Measurements from ENCODE around the gene PATE2.

The PATE2 gene

DNA sequence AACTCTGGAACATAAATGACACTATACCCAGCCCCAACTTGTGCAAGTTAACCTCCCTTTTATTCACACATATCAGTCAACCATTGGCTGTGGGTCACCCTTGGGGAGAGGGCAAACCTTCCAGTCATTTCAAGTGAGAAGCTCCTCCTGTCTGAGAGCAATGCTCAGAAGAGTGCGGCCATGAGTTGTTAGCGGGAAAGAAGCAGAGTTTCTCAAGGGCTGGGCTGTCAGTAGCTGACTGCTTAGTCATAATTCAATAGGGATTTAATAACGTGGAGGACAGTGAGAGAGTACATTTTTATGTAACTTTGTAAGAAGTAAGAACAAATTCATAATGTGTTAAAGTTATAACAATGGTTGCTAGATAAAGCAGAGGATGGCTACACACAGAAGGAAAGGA is 5.1 kb downstream of the PATE2 start:
- H3K4me1 ChIP-seq (ENCODE audit: control insufficient read depth, low read length), result no peaks in the 10 kb centered on the region
- H4K20me1 ChIP-seq (ENCODE audit: control insufficient read depth, insufficient read depth, low read depth, low read length), result no peaks in the 10 kb centered on the region
- no peak overlapping the region for H3K4me2 ChIP-seq (ENCODE audit: low read length)
- H3K9me2 ChIP-seq (replicated peaks; ENCODE audit: control insufficient read depth, low read length), result no peaks in the 10 kb centered on the region
- no peak overlapping the region for H3K27ac ChIP-seq (ENCODE audit: low read depth, low read length)
- H3K4me3 ChIP-seq (ENCODE audit: low read length), result no peak overlapping the region
- no peaks in the 10 kb centered on the region for H3F3A ChIP-seq (ENCODE audit: control insufficient read depth, insufficient read depth)
- H3K27me3 ChIP-seq (ENCODE audit: control insufficient read depth, low read length), result peaks cover 2% of the 10 kb centered on the region
- no peaks in the 10 kb centered on the region for H3K79me2 ChIP-seq (ENCODE audit: control insufficient read depth, low read length)
- no peaks in the 10 kb centered on the region for H3K9me3 ChIP-seq (ENCODE audit: control insufficient read depth, insufficient read depth, low read length)
- H3K36me3 ChIP-seq (ENCODE audit: control insufficient read depth, low read length), result no peaks in the 10 kb centered on the region
- TF ChIP-seq, protein P1, sequence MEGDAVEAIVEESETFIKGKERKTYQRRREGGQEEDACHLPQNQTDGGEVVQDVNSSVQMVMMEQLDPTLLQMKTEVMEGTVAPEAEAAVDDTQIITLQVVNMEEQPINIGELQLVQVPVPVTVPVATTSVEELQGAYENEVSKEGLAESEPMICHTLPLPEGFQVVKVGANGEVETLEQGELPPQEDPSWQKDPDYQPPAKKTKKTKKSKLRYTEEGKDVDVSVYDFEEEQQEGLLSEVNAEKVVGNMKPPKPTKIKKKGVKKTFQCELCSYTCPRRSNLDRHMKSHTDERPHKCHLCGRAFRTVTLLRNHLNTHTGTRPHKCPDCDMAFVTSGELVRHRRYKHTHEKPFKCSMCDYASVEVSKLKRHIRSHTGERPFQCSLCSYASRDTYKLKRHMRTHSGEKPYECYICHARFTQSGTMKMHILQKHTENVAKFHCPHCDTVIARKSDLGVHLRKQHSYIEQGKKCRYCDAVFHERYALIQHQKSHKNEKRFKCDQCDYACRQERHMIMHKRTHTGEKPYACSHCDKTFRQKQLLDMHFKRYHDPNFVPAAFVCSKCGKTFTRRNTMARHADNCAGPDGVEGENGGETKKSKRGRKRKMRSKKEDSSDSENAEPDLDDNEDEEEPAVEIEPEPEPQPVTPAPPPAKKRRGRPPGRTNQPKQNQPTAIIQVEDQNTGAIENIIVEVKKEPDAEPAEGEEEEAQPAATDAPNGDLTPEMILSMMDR (IDR thresholded peaks at IDR 0.05; ENCODE audit: low read depth, low read length, poor library complexity, severe bottlenecking), result no peak
- TF ChIP-seq EZH2phosphoT487 (IDR thresholded peaks at IDR 0.05; ENCODE audit: borderline replicate concordance, low read length), result no peak

DNA sequence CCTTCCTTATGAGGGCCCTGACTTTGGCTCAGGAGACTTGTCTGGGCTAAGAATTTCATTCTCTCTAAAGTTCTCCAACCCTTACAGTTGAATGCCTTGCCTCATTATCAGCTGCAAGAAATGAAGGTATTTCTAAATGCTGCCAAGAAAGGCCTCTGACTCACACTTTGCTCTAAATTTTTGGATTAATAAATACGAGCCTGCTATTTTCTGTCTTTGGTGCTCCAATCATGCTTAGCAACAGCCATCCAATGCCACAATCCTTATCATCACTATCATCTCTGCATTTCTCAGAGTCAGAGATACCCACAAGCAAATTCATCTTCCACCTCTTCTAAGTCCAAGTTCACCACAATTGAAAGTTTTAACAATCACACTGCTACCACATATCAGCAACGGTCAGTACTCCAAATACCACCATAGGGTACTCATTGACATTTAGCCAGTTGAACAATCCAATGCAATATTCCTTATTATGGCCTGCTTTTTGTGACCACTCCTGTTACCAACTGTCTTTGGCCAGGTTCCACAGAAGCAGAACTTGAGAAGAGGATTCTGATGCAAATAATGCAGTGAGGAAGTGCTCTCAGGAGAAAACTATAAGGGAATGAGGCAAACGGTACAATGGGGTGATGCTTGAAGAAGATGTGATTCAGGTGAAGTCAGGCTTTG is 5.7 kb downstream of the PATE2 start:
- peaks cover 2% of the 10 kb centered on the region for H3K27me3 ChIP-seq (ENCODE audit: control insufficient read depth, low read length)
- H3K4me1 ChIP-seq (ENCODE audit: control insufficient read depth, low read length), result no peaks in the 10 kb centered on the region
- no peaks in the 10 kb centered on the region for H3K79me2 ChIP-seq (ENCODE audit: control insufficient read depth, low read length)
- no peak overlapping the region for H3K4me3 ChIP-seq (ENCODE audit: low read length)
- H3K27ac ChIP-seq (ENCODE audit: low read depth, low read length), result no peak overlapping the region
- no peaks in the 10 kb centered on the region for H3F3A ChIP-seq (ENCODE audit: control insufficient read depth, insufficient read depth)
- no peak overlapping the region for H3K4me2 ChIP-seq (ENCODE audit: low read length)
- TF ChIP-seq EZH2phosphoT487 (IDR thresholded peaks at IDR 0.05; ENCODE audit: borderline replicate concordance, low read length), result no peak
- TF ChIP-seq, protein P1 (IDR thresholded peaks at IDR 0.05; ENCODE audit: low read depth, low read length, poor library complexity, severe bottlenecking), result no peak
- H3K9me3 ChIP-seq (ENCODE audit: control insufficient read depth, insufficient read depth, low read length), result no peaks in the 10 kb centered on the region
- no peaks in the 10 kb centered on the region for H3K36me3 ChIP-seq (ENCODE audit: control insufficient read depth, low read length)
- no peaks in the 10 kb centered on the region for H3K9me2 ChIP-seq (replicated peaks; ENCODE audit: control insufficient read depth, low read length)
- no peaks in the 10 kb centered on the region for H4K20me1 ChIP-seq (ENCODE audit: control insufficient read depth, insufficient read depth, low read depth, low read length)

DNA sequence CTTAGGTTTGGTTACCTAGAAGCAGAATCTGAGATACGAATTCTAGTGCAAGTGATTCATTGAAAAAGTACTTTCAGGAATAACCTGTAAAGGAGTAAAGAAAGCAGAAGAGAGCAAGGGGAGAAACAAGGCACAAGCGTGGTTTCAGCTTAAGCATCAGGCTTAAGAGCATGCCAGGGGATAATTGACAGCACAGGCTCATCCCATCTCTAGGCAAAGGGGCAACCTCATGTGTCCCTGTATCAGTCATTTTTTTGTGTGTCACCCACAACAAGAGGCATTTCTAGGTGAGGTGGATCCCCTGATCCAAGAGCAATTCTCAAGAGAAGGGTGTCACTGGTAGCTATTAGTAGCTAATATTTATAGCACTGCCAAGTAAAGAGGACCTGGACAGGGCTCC is 8.0 kb downstream of the PATE2 start:
- no peaks in the 10 kb centered on the region for H3K9me3 ChIP-seq (ENCODE audit: control insufficient read depth, insufficient read depth, low read length)
- H3K4me2 ChIP-seq (ENCODE audit: low read length), result no peak overlapping the region
- no peaks in the 10 kb centered on the region for H4K20me1 ChIP-seq (ENCODE audit: control insufficient read depth, insufficient read depth, low read depth, low read length)
- H3K36me3 ChIP-seq (ENCODE audit: control insufficient read depth, low read length), result no peaks in the 10 kb centered on the region
- no peak overlapping the region for H3K4me3 ChIP-seq (ENCODE audit: low read length)
- TF ChIP-seq, protein P1 (IDR thresholded peaks at IDR 0.05; ENCODE audit: low read depth, low read length, poor library complexity, severe bottlenecking), result no peak
- TF ChIP-seq EZH2phosphoT487 (IDR thresholded peaks at IDR 0.05; ENCODE audit: borderline replicate concordance, low read length), result no peak
- H3K79me2 ChIP-seq (ENCODE audit: control insufficient read depth, low read length), result no peaks in the 10 kb centered on the region
- no peaks in the 10 kb centered on the region for H3F3A ChIP-seq (ENCODE audit: control insufficient read depth, insufficient read depth)
- no peaks in the 10 kb centered on the region for H3K9me2 ChIP-seq (replicated peaks; ENCODE audit: control insufficient read depth, low read length)
- H3K4me1 ChIP-seq (ENCODE audit: control insufficient read depth, low read length), result no peaks in the 10 kb centered on the region
- no peak overlapping the region for H3K27ac ChIP-seq (ENCODE audit: low read depth, low read length)
- H3K27me3 ChIP-seq (ENCODE audit: control insufficient read depth, low read length), result peaks cover 2% of the 10 kb centered on the region; the same call in 1 of the 2 replicates

Data from DOHH2 (cell line).